GM12878 (cell line): ENCODE measurements around the gene HOXC12. TPM values are rescaled to one million over a fixed set of nuclear protein-coding genes. Genes with fewer than 3 reads are reported as not detected.

Experiments
- ATAC-seq: fragments of 200-7000 bp; cut with Tn5 transposase; 3 replicates; pipeline ENCODE4 v1.9.1; 2020; ENCODE audit warnings: mild to moderate bottlenecking, moderate library complexity
- BruUV-seq: library from RNA; stranded (reverse); fragments of 400-500 nt; replicated peaks from 2 replicates; lab custom pipeline; 2021; lab: Mats Ljungman, UMichigan
- CTCF ChIA-PET: fragments of 300-600 bp; sonication (Branson Sonifier 250); formaldehyde crosslinking; extraction: SDS; loops from one replicate; lab custom pipeline; 2021; ENCODE audit warnings: inconsistent platforms; lab: Yijun Ruan, JAX
- POLR2A ChIA-PET: fragments of 350-600 bp; formaldehyde crosslinking; extraction: SDS; loops from one replicate; lab custom pipeline; 2021; ENCODE audit warnings: inconsistent platforms; lab: Charles Lee
- RAD21 ChIA-PET: fragments of 300-600 bp; sonication (Branson Sonifier 250); formaldehyde crosslinking; loops from one replicate; lab custom pipeline; 2023; ENCODE audit warnings: antibody characterized with exemption; ENCODE audit not compliant: unreplicated experiment; lab: Charles Lee
- SMC1A ChIA-PET: fragments of 300-600 bp; sonication (Branson Sonifier 250); formaldehyde crosslinking; loops from one replicate; lab custom pipeline; 2023; ENCODE audit not compliant: unreplicated experiment, uncharacterized antibody; lab: Charles Lee
- DNase-seq: peaks from one replicate; pipeline ENCODE4 v3.0.0-alpha.2; 2011; ENCODE audit warnings: low read depth, low spot score
- FAIRE-seq: peaks from 3 replicates; lab custom pipeline; 2011; peaks lifted over from hg19 to GRCh38; lab: Jason Lieb, UNC
- H2AFZ ChIP-seq: 2 replicates; pipeline ENCODE4 v1.6.0; 2011; ENCODE audit warnings: low read depth, low read length, control low read depth; ENCODE audit not compliant: control insufficient read depth
- H3K27ac ChIP-seq: 2 replicates; pipeline ENCODE4 v1.5.1; 2011; ENCODE audit warnings: control low read depth; ENCODE audit not compliant: control insufficient read depth, insufficient read depth
- H3K27me3 ChIP-seq, 2 experiments: replicated peaks in 1 of 2; 2 replicates each; pipeline versions ENCODE4 v1.6.0 to v1.6.1; 2011; ENCODE audit warnings: low read length in 1 of 2; ENCODE audit not compliant: control insufficient read depth in 2 of 2, insufficient read depth in 2 of 2
- H3K36me3 ChIP-seq, 2 experiments: 2 replicates each; pipeline ENCODE4 v1.5.1; 2011; ENCODE audit warnings: low read length in 1 of 2; ENCODE audit not compliant: control insufficient read depth in 2 of 2, insufficient read depth in 2 of 2
- H3K4me1 ChIP-seq: 2 replicates; pipeline ENCODE4 v1.6.1; 2011; ENCODE audit warnings: mild to moderate bottlenecking, low read length, moderate library complexity, mixed read lengths; ENCODE audit not compliant: control insufficient read depth, insufficient read depth
- H3K4me2 ChIP-seq: 2 replicates; pipeline ENCODE4 v1.6.0; 2011; ENCODE audit warnings: control low read depth; ENCODE audit not compliant: control insufficient read depth, insufficient read depth
- H3K4me3 ChIP-seq: fragments of 200-600 bp; sonication (generic); 2 replicates; pipeline ENCODE4 v1.5.1; 2016
- H3K79me2 ChIP-seq: 2 replicates; pipeline ENCODE4 v1.6.0; 2011; ENCODE audit warnings: low read length; ENCODE audit not compliant: control insufficient read depth, insufficient read depth
- H3K9ac ChIP-seq: 2 replicates; pipeline ENCODE4 v1.8.0; 2011; ENCODE audit warnings: low read length, control low read depth, mixed read lengths; ENCODE audit not compliant: control insufficient read depth, insufficient read depth
- H3K9me3 ChIP-seq: replicated peaks from 3 replicates; pipeline ENCODE4 v1.5.1; 2011; ENCODE audit warnings: mild to moderate bottlenecking, low read length; ENCODE audit not compliant: control insufficient read depth, insufficient read depth
- H4K20me1 ChIP-seq: 2 replicates; pipeline ENCODE4 v1.6.0; 2011; ENCODE audit not compliant: control insufficient read depth, insufficient read depth
- CHD2 ChIP-seq: IDR thresholded peaks from 2 replicates; pipeline ENCODE4 v1.6.1; 2011; ENCODE audit warnings: low read depth, low read length, improper control_type of control experiment, borderline replicate concordance
- CHD4 ChIP-seq: fragments of 200-600 bp; sonication (generic); IDR thresholded peaks from 2 replicates; pipeline ENCODE4 v1.6.1; 2016; ENCODE audit warnings: mild to moderate bottlenecking
- CREM ChIP-seq: IDR thresholded peaks from 2 replicates; pipeline ENCODE4 v1.6.1; 2014; ENCODE audit warnings: antibody characterized with exemption, low read depth
- CTCF ChIP-seq, 3 experiments: IDR thresholded peaks in 2 of 3; conservative IDR thresholded peaks in 1 of 3; 2 replicates each; pipeline ENCODE4 v1.5.1; 2011; ENCODE audit warnings: low read depth in 3 of 3, low read length in 3 of 3, mild to moderate bottlenecking in 3 of 3, control low read depth in 2 of 3, moderate library complexity in 2 of 3, inconsistent platforms in 1 of 3, mixed read lengths in 1 of 3; ENCODE audit not compliant: control insufficient read depth in 2 of 3, insufficient read depth in 1 of 3; ENCODE audit errors: extremely low read depth in 1 of 3
- FOS ChIP-seq: IDR thresholded peaks from 3 replicates; pipeline ENCODE4 v1.6.1; 2011; ENCODE audit warnings: borderline replicate concordance; ENCODE audit not compliant: insufficient read length; ENCODE audit errors: extremely low read depth
- IRF3 ChIP-seq: fragments of 450-650 bp; IDR thresholded peaks from 2 replicates; pipeline ENCODE4 v1.6.1; 2014; ENCODE audit warnings: mild to moderate bottlenecking
- MEF2B ChIP-seq: fragments of 450-650 bp; IDR thresholded peaks from 2 replicates; pipeline ENCODE4 v1.6.1; 2018; ENCODE audit warnings: mild to moderate bottlenecking, moderate library complexity; ENCODE audit not compliant: partially characterized antibody, poor library complexity, severe bottlenecking
- NFXL1 ChIP-seq: fragments of 450-650 bp; IDR thresholded peaks from 2 replicates; pipeline ENCODE4 v1.6.1; 2017; ENCODE audit warnings: antibody characterized with exemption, mild to moderate bottlenecking, borderline replicate concordance
- NRF1 ChIP-seq: conservative IDR thresholded peaks from 2 replicates; pipeline ENCODE4 v1.6.1; 2011; ENCODE audit warnings: mild to moderate bottlenecking, low read depth, low read length, improper control_type of control experiment
- RBBP5 ChIP-seq: fragments of 200-600 bp; sonication (generic); conservative IDR thresholded peaks from 2 replicates; pipeline ENCODE4 v1.6.1; 2016
- SUZ12 ChIP-seq: fragments of 200-600 bp; sonication (generic); IDR thresholded peaks from one replicate; pipeline ENCODE4 v1.6.1; 2018; ENCODE audit warnings: antibody characterized with exemption, mild to moderate bottlenecking; ENCODE audit not compliant: unreplicated experiment
- ZNF622 ChIP-seq: fragments of 450-650 bp; IDR thresholded peaks from 2 replicates; pipeline ENCODE4 v1.6.1; 2017; ENCODE audit warnings: mild to moderate bottlenecking, inconsistent platforms
- WGBS: methylation state at CpG from one replicate; pipeline ENCODE4 v1.1.6; 2016; ENCODE audit warnings: low lambda C conversion rate; ENCODE audit not compliant: insufficient replicate concordance, insufficient coverage; ENCODE audit errors: missing lambda C conversion rate; 5-methylcytosine and 5-hydroxymethylcytosine counted together
- in situ Hi-C: fragments of 300-500 bp; cut with MboI; formaldehyde crosslinking; loops from 9 replicates; pipeline ENCODE4 v1.14.3; 2018; ENCODE audit warnings: mixed read lengths
- intact Hi-C: fragments of 100-400 bp; cut with micrococcal nuclease; formaldehyde crosslinking; loops from one replicate; pipeline ENCODE4 v1.14.2; 2022; ENCODE audit not compliant: unreplicated experiment
- polyA plus RNA-seq, 11 experiments: library from polyadenylated mRNA; depleted of rRNA in 4 of 11; unstranded in 6 of 11; stranded (reverse) in 5 of 11; fragments of >200 nt; fragmentation: Nextera tagmentation in 4 of 11; fragmentation: Illumina TruSeq in 1 of 11; extraction: Ambion mirVana in 4 of 11; extraction: Trizol in 1 of 11; gene quantifications; 1 replicate in 1 of 11; 2 replicates in 10 of 11; pipeline versions ENCODE4 v1.2.1 to v1.2.3, GENCODE V29; 2011 to 2016; ENCODE audit warnings: inconsistent platforms in 2 of 11, missing spikeins in 2 of 11, low read depth in 1 of 11
- total RNA-seq, 4 experiments: library from RNA; depleted of rRNA in 3 of 4; stranded (reverse); fragments of >200 nt in 3 of 4; fragmentation: Illumina TruSeq in 1 of 4; extraction: Trizol in 1 of 4; gene quantifications; 2 replicates each; pipeline versions ENCODE4 v1.2.1 to v1.2.3, GENCODE V29; 2013 to 2021

HOXC12 gene
- total and polyA plus RNA-seq, 10 of the 15 experiments (the other 5 are each of a cell fraction or from before 2014, with no cell fraction given), result not detected

- CTCF ChIA-PET, result interaction anchor here (0.6 to 1.7 kb wide), 2 partner anchors 40 to 189 kb away, joined by 3 read pairs; no protein-coding TSS in a partner anchor
- peaks cover 10 to 34% of the 10 kb centered on the region in 2 experiments for H3K27me3 ChIP-seq
Observed at GRCh38 chr12:53928054-53928835, 26.5 kb upstream of the HOXC12 start.

GRCh38 chr12:53929527-53929926 is 25.2 kb upstream of the HOXC12 start:
- H3K27me3 ChIP-seq, result peaks cover 12 to 43% of the 10 kb centered on the region in 2 experiments
- no peak for FAIRE-seq
- no TSS peak for BruUV-seq
- POLR2A ChIA-PET, result no interaction called here
- 3% methylated on average over 4 of the region's 4 CpGs for WGBS
- in situ Hi-C loops, result no loop called here
- H3K27ac ChIP-seq, result no peak overlapping the region
- intact Hi-C loops, result no loop called here
- H3K36me3 ChIP-seq, result no peaks in the 10 kb centered on the region
- H3K79me2 ChIP-seq, result no peaks in the 10 kb centered on the region
- CTCF ChIA-PET, result interaction anchor here (1.7 kb wide), 1 partner anchor 42 kb away, joined by 3 read pairs; no protein-coding TSS in a partner anchor
- H4K20me1 ChIP-seq, result no peaks in the 10 kb centered on the region; the same call in 1 of the 2 replicates
- H3K4me2 ChIP-seq, result no peak overlapping the region
- no peak overlapping the region for H2AFZ ChIP-seq
- SMC1A ChIA-PET, result no interaction called here
- no peak overlapping the region for H3K4me3 ChIP-seq
- no peak for DNase-seq
- no peaks in the 10 kb centered on the region for H3K4me1 ChIP-seq
- no peak for ATAC-seq
- H3K9ac ChIP-seq, result no peak overlapping the region
- RAD21 ChIA-PET, result no interaction called here
- no peaks in the 10 kb centered on the region for H3K9me3 ChIP-seq
- no peak for TF ChIP-seq MEF2B
- TF ChIP-seq CTCF (IDR thresholded peaks at IDR 0.05 in 2 of 3, conservative IDR thresholded peaks at IDR 0.05 in 1 of 3; ENCODE audit: control insufficient read depth in 2 of 3, extremely low read depth in 1 of 3, insufficient read depth in 1 of 3, low read depth in 3 of 3, low read length in 3 of 3), result no peak
- TF ChIP-seq CHD2, result no peak
- no peak for TF ChIP-seq CREM
- TF ChIP-seq NFXL1, result no peak
- TF ChIP-seq ZNF622, result no peak
- TF ChIP-seq RBBP5, result no peak
- TF ChIP-seq CHD4, result no peak
- no peak for TF ChIP-seq IRF3

More at GRCh38 chr12:53928054-53928835, 26.5 kb upstream of the HOXC12 start:
- ATAC-seq, result no peak
- Histone ChIP-seq H3K79me2 (no peaks in the 10 kb centered on the region), H3K4me2 (no peak overlapping the region), H3K9me3 (no peaks in the 10 kb centered on the region), H3K36me3 (no peaks in the 10 kb centered on the region), H3K4me1 (no peaks in the 10 kb centered on the region), H3K9ac (no peak overlapping the region), H2AFZ (no peak overlapping the region), H3K4me3 (no peak overlapping the region), H4K20me1 (no peaks in the 10 kb centered on the region), H3K27ac (no peak overlapping the region)
- BruUV-seq, result no TSS peak
- WGBS, result 11% methylated on average over 31 of the region's 31 CpGs
- ChIA-PET POLR2A (interaction anchor here (1.0 kb wide), 1 partner anchor 44 kb away, joined by 3 read pairs; no protein-coding TSS in a partner anchor), RAD21 (no interaction called here), SMC1A (interaction anchor here (1.2 kb wide), 1 partner anchor 135 kb away, joined by 3 read pairs; no protein-coding TSS in a partner anchor)
- DNase-seq, result no peak
- no peak for FAIRE-seq
- intact Hi-C loops, result no loop called here
- in situ Hi-C loops, result no loop called here
- TF ChIP-seq NRF1 (no peak), SUZ12 (peak; percentile 46), FOS (no peak)
